ENCODE data around the gene GAK.

Gene GAK

GRCh38 chr4:907691-908425 lies 24.3 kb downstream of the GAK start:
- DNase-seq (ENCODE audit: low read depth in 3 of 3, low spot score in 1 of 3) = no peak

GRCh38 chr4:907103-907400 lies 25.1 kb downstream of the GAK start:
- no peak for DNase-seq (ENCODE audit: low read depth in 3 of 3, low spot score in 1 of 3)

GRCh38 chr4:906339-907102 lies 25.6 kb downstream of the GAK start:
- DNase-seq (ENCODE audit: low read depth in 3 of 3, low spot score in 1 of 3) = no peak

GRCh38 chr4:905485-906338 lies 26.4 kb downstream of the GAK start:
- DNase-seq (ENCODE audit: low read depth in 3 of 3, low spot score in 1 of 3) = no peak

GRCh38 chr4:903066-904046 lies 28.8 kb downstream of the GAK start:
- DNase-seq (ENCODE audit: low read depth in 3 of 3, low spot score in 1 of 3) = no peak

GRCh38 chr4:901192-901910 lies 30.8 kb downstream of the GAK start:
- DNase-seq (ENCODE audit: low read depth in 3 of 3, low spot score in 1 of 3) = no peak

- DNase-seq (ENCODE audit: low read depth in 3 of 3, low spot score in 1 of 3) = no peak
Observed at GRCh38 chr4:900721-901120, 31.4 kb downstream of the GAK start.

GRCh38 chr4:900073-900472 lies 32.0 kb downstream of the GAK start:
- no peak for DNase-seq (ENCODE audit: low read depth in 3 of 3, low spot score in 1 of 3)

GRCh38 chr4:899556-899906 lies 32.6 kb downstream of the GAK start:
- no peak for DNase-seq (ENCODE audit: low read depth in 3 of 3, low spot score in 1 of 3)

- DNase-seq (ENCODE audit: low read depth in 3 of 3, low spot score in 1 of 3) = no peak
Observed at GRCh38 chr4:898869-899555, 33.1 kb downstream of the GAK start.

GRCh38 chr4:898123-898522 lies 34.0 kb downstream of the GAK start:
- DNase-seq (ENCODE audit: low read depth in 3 of 3, low spot score in 1 of 3) = no peak

GRCh38 chr4:896630-897029 lies 35.5 kb downstream of the GAK start:
- DNase-seq (ENCODE audit: low read depth in 3 of 3, low spot score in 1 of 3) = no peak

GRCh38 chr4:896216-896615 lies 35.9 kb downstream of the GAK start:
- DNase-seq (ENCODE audit: low read depth in 3 of 3, low spot score in 1 of 3) = no peak

- no peak for DNase-seq (ENCODE audit: low read depth in 3 of 3, low spot score in 1 of 3)
Observed at GRCh38 chr4:895596-895995, 36.5 kb downstream of the GAK start.

GRCh38 chr4:893995-894705 lies 38.0 kb downstream of the GAK start:
- no peak for DNase-seq (ENCODE audit: low read depth in 3 of 3, low spot score in 1 of 3)

- DNase-seq (ENCODE audit: low read depth in 3 of 3, low spot score in 1 of 3) = no peak
Observed at GRCh38 chr4:893276-893994, 38.7 kb downstream of the GAK start.

- no peak for DNase-seq (ENCODE audit: low read depth in 3 of 3, low spot score in 1 of 3)
Observed at GRCh38 chr4:892780-893179, 39.3 kb downstream of the GAK start.

- no peak for DNase-seq (ENCODE audit: low read depth in 3 of 3, low spot score in 1 of 3)
Observed at GRCh38 chr4:891747-892146, 40.4 kb downstream of the GAK start.

Measured in stimulated activated CD4-positive, alpha-beta T cell treated with anti-CD3 and anti-CD28 coated beads, TNF-alpha, amount 100 ng/mL, for 1 hour (primary cell).